CD4-positive, alpha-beta T cell treated with Interleukin-17A for 1 hour (primary cell): ENCODE data around the gene SLC27A3.

Source experiments
- DNase-seq: peaks from one replicate; pipeline ENCODE4 v3.0.0-alpha.2; 2020

Gene SLC27A3, protein sequence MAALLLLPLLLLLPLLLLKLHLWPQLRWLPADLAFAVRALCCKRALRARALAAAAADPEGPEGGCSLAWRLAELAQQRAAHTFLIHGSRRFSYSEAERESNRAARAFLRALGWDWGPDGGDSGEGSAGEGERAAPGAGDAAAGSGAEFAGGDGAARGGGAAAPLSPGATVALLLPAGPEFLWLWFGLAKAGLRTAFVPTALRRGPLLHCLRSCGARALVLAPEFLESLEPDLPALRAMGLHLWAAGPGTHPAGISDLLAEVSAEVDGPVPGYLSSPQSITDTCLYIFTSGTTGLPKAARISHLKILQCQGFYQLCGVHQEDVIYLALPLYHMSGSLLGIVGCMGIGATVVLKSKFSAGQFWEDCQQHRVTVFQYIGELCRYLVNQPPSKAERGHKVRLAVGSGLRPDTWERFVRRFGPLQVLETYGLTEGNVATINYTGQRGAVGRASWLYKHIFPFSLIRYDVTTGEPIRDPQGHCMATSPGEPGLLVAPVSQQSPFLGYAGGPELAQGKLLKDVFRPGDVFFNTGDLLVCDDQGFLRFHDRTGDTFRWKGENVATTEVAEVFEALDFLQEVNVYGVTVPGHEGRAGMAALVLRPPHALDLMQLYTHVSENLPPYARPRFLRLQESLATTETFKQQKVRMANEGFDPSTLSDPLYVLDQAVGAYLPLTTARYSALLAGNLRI

GRCh38 chr1:153774780-153775457 lies at the start of gene SLC27A3:
SLC27A3 (plus strand) TSS chr1:153775407; CDS start chr1:153775498, 91 bp downstream.
- DNase-seq = no peak

DNA sequence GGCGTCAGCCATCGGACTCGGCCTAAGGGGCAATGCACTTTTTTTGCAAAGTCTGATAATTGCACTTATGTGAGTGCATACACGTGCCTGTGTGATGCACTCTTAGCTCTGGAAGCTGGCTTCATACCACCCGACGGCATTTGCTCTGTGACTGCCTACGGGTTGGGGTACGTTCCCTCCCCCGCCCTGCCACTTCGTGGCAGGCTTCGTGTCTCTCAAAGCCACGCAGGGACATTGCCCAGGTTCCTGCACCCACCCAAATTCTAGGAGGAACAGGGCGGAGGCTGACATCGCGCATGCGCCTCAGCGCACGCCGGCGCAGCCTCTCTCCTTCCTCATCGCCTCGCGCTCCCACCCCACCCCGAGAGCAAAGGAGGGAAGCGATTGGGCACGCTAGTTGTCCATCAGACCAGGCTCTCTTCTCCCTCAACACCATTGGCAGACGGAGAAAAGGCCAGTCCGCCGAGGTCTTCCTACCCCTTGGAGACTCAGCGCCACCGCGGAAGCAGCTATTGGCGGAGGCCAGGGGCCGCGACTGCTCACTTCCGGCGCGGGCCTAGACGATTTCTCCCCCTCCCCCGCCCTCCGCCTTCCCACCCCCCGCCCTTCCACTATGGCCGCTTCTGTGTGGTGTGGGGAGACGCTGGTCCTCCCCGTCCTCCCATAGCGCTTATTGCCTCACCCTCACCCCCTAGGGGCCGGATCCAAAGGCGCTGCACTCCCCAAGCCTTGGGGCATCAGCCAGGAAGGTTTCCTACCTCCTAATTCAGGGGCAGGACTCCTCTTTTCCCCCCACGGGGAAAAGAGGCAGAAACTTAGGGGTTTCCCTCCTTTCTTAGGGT lies 47.5 kb upstream of the SLC27A3 start, which contains the start of gene INTS3:
Gene INTS3 (plus strand): TSS at position 588 of the 842 bp plus-strand sequence. CDS start 585 bp downstream, outside the sequence.
- peak; percentile 100 for DNase-seq

GRCh38 chr1:153728305-153729066 lies 46.7 kb upstream of the SLC27A3 start:
- DNase-seq = peak; percentile 22

DNA sequence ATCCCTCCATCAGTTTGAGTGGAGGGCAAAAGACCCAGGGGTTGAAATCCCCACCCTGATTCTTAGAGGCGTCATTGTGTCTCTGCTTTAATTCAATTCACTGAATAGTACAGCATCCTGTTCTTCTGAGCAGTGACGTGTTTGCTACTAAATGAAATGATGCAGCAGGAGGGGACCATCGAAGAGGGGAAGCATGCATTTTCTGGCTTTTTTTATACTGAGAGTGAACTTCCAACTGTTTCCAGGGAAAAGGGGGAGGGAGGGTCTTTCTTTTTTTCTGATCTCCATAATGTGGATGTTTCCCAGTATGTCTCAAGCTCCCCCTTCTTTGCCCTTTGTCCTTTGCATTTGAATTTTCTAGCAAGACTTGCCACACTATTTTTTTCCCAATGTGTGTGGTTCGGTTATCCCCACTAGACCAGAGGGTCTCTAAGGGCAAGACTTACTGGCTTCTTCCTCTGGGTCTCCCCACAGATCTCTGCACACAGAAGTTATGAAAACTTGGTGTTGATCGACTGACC lies 44.7 kb upstream of the SLC27A3 start:
- DNase-seq = no peak

DNA sequence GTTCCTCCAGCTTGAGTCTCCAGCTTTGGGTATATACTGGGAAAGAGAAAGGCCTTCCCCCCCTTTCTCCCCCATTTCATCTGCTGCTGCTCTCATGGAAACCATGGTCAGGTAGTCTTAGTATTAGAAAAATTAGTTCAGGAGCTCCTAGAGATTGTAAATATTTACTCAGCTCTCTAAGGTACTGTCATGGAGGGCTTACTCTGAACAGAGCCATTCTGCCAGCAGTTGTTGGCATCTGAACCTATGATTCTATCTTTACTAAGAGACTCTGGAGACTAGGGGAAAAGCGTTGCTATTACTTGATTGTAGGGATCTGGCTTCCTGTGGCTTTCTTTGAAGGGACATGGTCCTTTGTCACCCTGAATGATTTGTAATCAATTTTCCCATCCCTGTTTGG lies 41.2 kb upstream of the SLC27A3 start:
- DNase-seq = no peak

DNA sequence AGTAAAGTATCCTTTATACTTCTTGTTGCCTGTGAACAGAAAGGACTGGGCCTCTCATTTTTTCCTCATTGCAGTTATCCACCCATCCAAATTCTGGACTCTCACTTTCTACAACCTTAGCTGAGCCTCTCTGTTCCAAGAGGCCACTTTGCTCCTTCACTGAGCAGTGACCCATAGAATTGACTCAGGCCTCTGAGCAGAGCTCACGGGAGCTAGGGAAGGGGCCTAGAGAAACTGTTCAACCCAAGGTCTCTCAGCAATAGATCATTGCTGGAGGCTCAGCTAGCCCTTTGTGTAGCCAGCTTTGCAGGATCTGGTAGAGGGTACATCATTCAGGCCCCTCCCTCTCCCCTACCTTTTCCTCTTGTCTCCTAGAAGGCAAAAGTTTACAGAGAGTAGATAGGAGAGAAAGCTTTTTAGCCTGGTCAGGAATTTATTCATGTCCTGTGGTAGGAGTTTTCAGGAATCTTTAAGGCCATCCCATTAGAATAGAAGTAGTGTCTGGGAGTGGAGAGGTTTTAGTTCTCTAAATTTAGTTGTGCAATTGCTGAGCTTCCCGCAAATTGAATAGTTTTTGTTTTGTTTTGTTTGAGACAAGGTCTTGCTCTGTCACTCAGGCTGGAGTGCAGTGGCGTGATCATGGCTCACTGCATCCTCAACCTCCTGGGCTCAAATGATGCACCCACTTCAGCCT lies 40.7 kb upstream of the SLC27A3 start:
- DNase-seq = no peak

- DNase-seq = no peak
Observed at GRCh38 chr1:153735090-153735420, 40.2 kb upstream of the SLC27A3 start.

GRCh38 chr1:153741986-153742385 lies 33.2 kb upstream of the SLC27A3 start:
- no peak for DNase-seq

DNA sequence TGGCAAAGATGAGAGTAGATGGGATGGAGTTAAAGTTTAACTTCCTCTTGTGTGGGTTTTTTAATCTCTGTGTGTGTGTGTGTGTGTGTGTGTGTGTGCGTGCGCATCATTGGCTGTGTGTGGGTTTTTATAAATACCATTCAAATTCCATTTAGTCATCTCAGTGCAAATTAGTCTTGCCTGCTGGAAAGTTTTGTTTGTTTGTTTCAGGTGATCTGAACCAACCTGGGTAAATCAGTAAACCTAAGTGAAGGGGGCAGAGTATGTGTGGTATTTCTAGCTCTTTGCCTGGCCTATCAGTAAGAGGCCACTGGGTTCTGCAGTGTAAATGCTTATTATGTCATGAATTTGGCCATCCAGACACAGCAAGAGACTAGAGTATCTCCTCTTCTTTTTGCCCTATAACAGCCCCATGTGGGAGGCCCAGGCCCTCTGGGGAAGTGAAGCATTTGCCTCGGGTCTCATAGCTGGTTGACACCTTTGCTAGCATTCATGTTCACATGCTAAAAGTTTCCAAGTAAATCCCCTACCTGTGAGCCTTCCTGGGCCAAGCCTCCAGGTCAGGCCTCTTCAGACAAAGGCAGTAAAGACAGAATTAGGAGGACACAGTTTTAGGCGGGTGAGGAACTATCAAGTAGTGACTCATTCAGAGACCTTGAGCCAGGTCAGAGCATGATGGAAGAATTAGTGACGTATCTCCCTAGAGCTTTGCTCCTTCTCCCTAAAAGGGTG lies 32.6 kb upstream of the SLC27A3 start:
- peak; percentile 10 for DNase-seq

GRCh38 chr1:153745417-153745816 lies 29.8 kb upstream of the SLC27A3 start:
- no peak for DNase-seq

DNA sequence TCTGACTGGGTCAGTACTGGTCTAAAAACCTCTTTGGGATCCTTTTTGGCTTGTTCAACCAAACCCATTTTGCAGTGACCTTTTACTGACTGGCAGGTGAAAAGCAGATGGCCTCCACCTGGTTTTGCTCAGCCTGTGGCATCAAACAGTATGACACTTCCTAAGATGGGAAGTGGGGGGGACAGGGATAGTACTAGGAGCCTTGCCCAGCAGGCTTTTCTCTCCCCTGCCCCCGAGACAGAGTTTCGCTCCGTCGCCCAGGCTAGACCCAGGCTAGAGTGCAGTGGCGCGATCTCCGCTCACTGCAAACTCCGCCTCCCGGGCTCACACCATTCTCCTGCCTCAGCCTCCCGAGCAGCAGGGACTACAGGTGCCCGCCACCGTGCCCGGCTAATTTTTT lies 29.0 kb upstream of the SLC27A3 start:
- no peak for DNase-seq

DNA sequence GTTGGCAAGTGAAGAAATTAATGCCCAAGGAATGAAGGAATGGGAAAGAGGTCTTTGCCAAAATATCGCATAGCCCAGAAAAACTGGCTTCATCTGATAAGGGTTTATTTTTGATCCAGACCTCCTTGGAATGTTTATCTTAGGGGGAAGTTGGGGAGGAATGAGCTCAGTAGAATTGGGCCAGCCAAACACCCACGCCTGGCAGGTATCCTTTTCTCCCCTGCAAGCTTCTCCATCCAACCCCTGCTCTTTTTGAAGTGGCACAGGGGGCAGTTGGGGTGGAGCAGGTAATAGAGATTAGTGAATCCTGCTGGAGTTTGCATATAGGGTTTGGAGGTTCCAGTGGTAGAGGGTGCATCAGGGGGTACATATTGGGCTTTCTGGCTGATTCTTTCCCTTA lies 26.3 kb upstream of the SLC27A3 start:
- DNase-seq = no peak

DNA sequence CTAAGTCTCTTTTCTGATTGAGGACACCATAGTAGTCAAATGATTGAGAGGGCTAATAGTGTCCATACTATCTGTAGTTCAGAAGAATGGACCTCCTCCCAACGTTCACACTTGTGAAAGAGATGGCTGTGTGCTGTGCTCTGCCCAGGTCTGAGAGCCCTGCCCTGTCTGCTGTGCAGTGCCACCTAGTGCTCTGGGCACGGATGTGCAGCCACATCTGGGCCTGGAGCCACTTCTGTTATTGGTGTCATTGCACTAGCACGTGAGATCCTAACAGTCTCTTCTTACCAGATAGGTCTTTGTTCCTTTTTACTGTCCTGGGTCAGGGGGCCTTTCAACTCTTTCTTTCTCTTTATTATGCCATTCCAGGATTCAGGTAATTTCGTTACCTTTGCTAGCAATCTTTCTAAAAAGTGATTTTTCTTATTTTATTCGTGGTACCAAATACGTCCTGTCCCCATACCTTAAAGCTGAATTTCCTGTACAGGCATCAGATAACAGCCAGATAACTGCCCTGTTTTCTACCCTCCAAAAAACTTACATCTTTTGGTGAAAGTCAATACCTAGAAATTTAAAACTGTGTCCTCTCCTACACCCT lies 25.7 kb upstream of the SLC27A3 start:
- peak; percentile 85 for DNase-seq

GRCh38 chr1:153750026-153750995 lies 24.9 kb upstream of the SLC27A3 start:
- DNase-seq = no peak

DNA sequence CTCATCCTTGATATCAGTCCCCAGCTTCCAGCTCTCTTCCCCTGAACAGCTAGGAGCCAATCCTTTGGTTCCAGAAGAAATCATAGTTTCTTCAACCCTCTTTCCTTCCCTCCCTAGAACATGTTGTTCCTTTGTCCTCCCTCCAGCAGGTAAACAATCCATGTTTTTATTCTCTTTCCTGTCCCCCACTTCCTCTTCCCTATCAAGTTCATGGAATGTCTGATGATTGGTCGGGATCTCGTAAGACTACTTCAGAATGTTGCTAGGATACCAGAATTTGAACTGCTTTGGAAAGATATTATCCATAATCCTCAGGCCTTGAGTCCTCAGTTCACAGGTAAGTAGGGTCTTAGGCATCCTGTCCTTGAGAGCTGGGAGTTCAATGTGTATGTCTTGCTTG lies 23.1 kb upstream of the SLC27A3 start:
- DNase-seq = no peak

GRCh38 chr1:153752571-153753195 lies 22.5 kb upstream of the SLC27A3 start:
- DNase-seq = no peak

DNA sequence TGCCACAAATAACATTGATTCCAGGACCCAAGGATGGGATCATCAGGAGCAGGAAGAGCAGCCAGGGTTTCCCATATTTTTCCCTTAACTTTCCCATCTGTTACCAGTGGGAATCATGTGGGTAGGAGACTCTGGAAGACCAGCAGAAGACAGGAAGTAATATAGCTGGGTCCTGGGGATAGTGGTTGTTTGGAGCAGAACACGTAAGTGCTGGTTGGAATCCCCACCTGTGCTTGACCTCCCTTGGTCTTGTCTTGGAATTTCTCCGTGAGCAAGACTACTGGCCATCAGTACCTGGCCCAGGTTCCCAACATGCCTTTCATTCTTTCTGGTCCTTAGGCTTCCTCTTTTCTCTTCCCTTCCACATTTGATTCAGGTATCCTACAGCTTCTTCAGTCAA lies 20.9 kb upstream of the SLC27A3 start:
- no peak for DNase-seq

- DNase-seq = no peak
Observed at GRCh38 chr1:153760440-153760839, 14.8 kb upstream of the SLC27A3 start.
